ENCODE results near the gene PRCC.

Gene PRCC

GRCh38 chr1:156772728-156773497 lies 5.6 kb downstream of the PRCC start:
- Mint-ChIP-seq H3K4me1 (peaks cover 51% of the 10 kb centered on the region), H3K36me3 (ENCODE audit: low read depth) (peaks cover 26% of the 10 kb centered on the region), H3K27ac (peak overlapping the region in 2 of 3 experiments; percentile 53 to 61), H3K9me3 (no peaks in the 10 kb centered on the region), H3K27me3 (ENCODE audit: low read depth) (no peaks in the 10 kb centered on the region), H3K4me3 (peak overlapping the region in 2 of 3 experiments; percentile 15 to 25)
- TF ChIP-seq CTCF (IDR thresholded peaks at IDR 0.05; ENCODE audit: unreplicated experiment in 3 of 3): no peak

GRCh38 chr1:156773607-156774006 lies 6.3 kb downstream of the PRCC start:
- peak in 1 of 3 experiments; percentile 14 for TF ChIP-seq CTCF (IDR thresholded peaks at IDR 0.05; ENCODE audit: unreplicated experiment in 3 of 3)
- Mint-ChIP-seq H3K4me1 (peaks cover 48% of the 10 kb centered on the region), H3K36me3 (ENCODE audit: low read depth) (peaks cover 29% of the 10 kb centered on the region), H3K4me3 (no peak overlapping the region), H3K9me3 (no peaks in the 10 kb centered on the region), H3K27me3 (ENCODE audit: low read depth) (no peaks in the 10 kb centered on the region), H3K27ac (peak overlapping the region in 2 of 3 experiments; percentile 53 to 61)

- Mint-ChIP-seq H3K27ac (no peak overlapping the region), H3K27me3 (ENCODE audit: low read depth) (no peaks in the 10 kb centered on the region), H3K4me3 (no peak overlapping the region), H3K9me3 (no peaks in the 10 kb centered on the region), H3K36me3 (ENCODE audit: low read depth) (peaks cover 21% of the 10 kb centered on the region), H3K4me1 (peaks cover 32% of the 10 kb centered on the region)
- TF ChIP-seq CTCF (IDR thresholded peaks at IDR 0.05; ENCODE audit: unreplicated experiment in 3 of 3): no peak
Observed at GRCh38 chr1:156775799-156776198, 8.5 kb downstream of the PRCC start.

GRCh38 chr1:156776942-156777341 lies 9.6 kb downstream of the PRCC start:
- no peak for TF ChIP-seq CTCF (IDR thresholded peaks at IDR 0.05; ENCODE audit: unreplicated experiment in 3 of 3)
- H3K4me1 Mint-ChIP-seq: peaks cover 24% of the 10 kb centered on the region
- H3K4me3 Mint-ChIP-seq: no peak overlapping the region
- peaks cover 23% of the 10 kb centered on the region for H3K36me3 Mint-ChIP-seq (ENCODE audit: low read depth)
- no peaks in the 10 kb centered on the region for H3K9me3 Mint-ChIP-seq
- H3K27ac Mint-ChIP-seq: peak overlapping the region in 1 of 3 experiments; percentile 6
- no peaks in the 10 kb centered on the region for H3K27me3 Mint-ChIP-seq (ENCODE audit: low read depth)

- Mint-ChIP-seq H3K9me3 (no peaks in the 10 kb centered on the region), H3K27me3 (ENCODE audit: low read depth) (no peaks in the 10 kb centered on the region), H3K27ac (no peak overlapping the region), H3K4me3 (no peak overlapping the region), H3K36me3 (ENCODE audit: low read depth) (peaks cover 30% of the 10 kb centered on the region), H3K4me1 (peaks cover 19% of the 10 kb centered on the region)
- TF ChIP-seq CTCF (IDR thresholded peaks at IDR 0.05; ENCODE audit: unreplicated experiment in 3 of 3): no peak
Observed at GRCh38 chr1:156777573-156777972, 10.2 kb downstream of the PRCC start.

All from nephron (organoid).